Esophagus squamous epithelium (tissue), 5 donors: ENCODE results near the gene TRAPPC5. TPM values are rescaled to one million over a fixed set of nuclear protein-coding genes. Genes with fewer than 3 reads are reported as not detected.

Experiments
- DNase-seq: peaks from one replicate; lab custom pipeline; 2025; lab: John Stamatoyannopoulos, UW
- H3K27ac ChIP-seq, 4 donors: fragments of 200-600 bp; sonication (generic); one replicate each; pipeline ENCODE4 v1.5.1; 2016 to 2019; ENCODE audit warnings: mild to moderate bottlenecking in 1 of 4
- H3K27me3 ChIP-seq, 4 donors: fragments of 200-600 bp; sonication (generic); 1 replicate in 3 of 4; 2 replicates in 1 of 4; pipeline versions ENCODE4 v1.5.1 to v1.6.0; 2017 to 2021; ENCODE audit warnings: antibody characterized with exemption in 1 of 4
- H3K36me3 ChIP-seq, 3 donors: fragments of 200-600 bp; sonication (generic); one replicate each; pipeline ENCODE4 v1.5.1; 2016 to 2019
- H3K4me1 ChIP-seq, 3 donors: fragments of 200-600 bp; sonication (generic); one replicate each; pipeline ENCODE4 v1.5.1; 2017 to 2019
- H3K4me3 ChIP-seq, 4 donors: fragments of 200-600 bp; sonication (generic); 1 replicate in 3 of 4; 2 replicates in 1 of 4; pipeline ENCODE4 v1.5.1; 2016 to 2019; ENCODE audit warnings: mild to moderate bottlenecking in 2 of 4, moderate library complexity in 1 of 4
- H3K9me3 ChIP-seq, 3 donors: fragments of 200-600 bp; sonication (generic); one replicate each; pipeline ENCODE4 v1.5.1; 2016 to 2019
- CTCF ChIP-seq, 6 experiments: fragments of 450-650 bp in 4 of 6; fragments of 200-600 bp in 2 of 6; sonication (generic) in 2 of 6; IDR thresholded peaks; one replicate each; pipeline ENCODE4 v1.5.1; 2016 to 2019; ENCODE audit warnings: antibody characterized with exemption in 6 of 6, mild to moderate bottlenecking in 4 of 6, moderate library complexity in 4 of 6
- POLR2A ChIP-seq, 4 donors: fragments of 450-650 bp; IDR thresholded peaks; one replicate each; pipeline ENCODE4 v1.6.1; 2017; ENCODE audit warnings: antibody characterized with exemption in 4 of 4, mild to moderate bottlenecking in 4 of 4, moderate library complexity in 3 of 4
- WGBS, 2 donors: methylation state at CpG; one replicate each; pipeline ENCODE4 v1.1.5; 2018; 5-methylcytosine and 5-hydroxymethylcytosine counted together
- intact Hi-C: fragments of 100-400 bp; cut with DNase I; formaldehyde crosslinking; loops from one replicate; pipeline ENCODE4 v1.15.0; 2022
- total RNA-seq, 4 donors: library from RNA; depleted of rRNA; stranded (reverse); fragments of >200 nt; gene quantifications; one replicate each; pipeline ENCODE4 v1.1.0, GENCODE V29; 2016
- donor health status: DM: yes; HTN: yes; CAD: no.

The TRAPPC5 gene
- total RNA-seq = 10 to 100 TPM; 52.3 to 91.5 (median 77.4) TPM

- peaks cover 0 to 43% (median 0%) of the 10 kb centered on the region in 4 donors for H3K27me3 ChIP-seq
- WGBS, 2 donors = 1% methylated on average over 17 of the region's 79 CpGs; no CpG with 5 or more reads in 1 of the 2 donors
- H3K4me3 ChIP-seq = peak within 1 kb of the TSS; percentile 84 to 99 (median 96)
- H3K4me1 ChIP-seq = peaks cover 9 to 36% (median 10%) of the 10 kb centered on the region in 3 donors
- TF ChIP-seq CTCF (IDR thresholded peaks at IDR 0.05) (peak; percentile 90 to 99 (median 98)), POLR2A (IDR thresholded peaks at IDR 0.05) (peak in 2 of 4 donors; percentile 46 to 66)
- peaks cover 5 to 36% (median 10%) of the 10 kb centered on the region in 3 donors for H3K36me3 ChIP-seq
- H3K27ac ChIP-seq = peak within 1 kb of the TSS; percentile 93 to 96 (median 95)
- no peak for DNase-seq
- intact Hi-C loops = loop anchor here (10.0 kb wide), 1 partner anchor 114 kb away; no protein-coding TSS in a partner anchor
- H3K9me3 ChIP-seq = no peaks in the 10 kb centered on the region
Measured at GRCh38 chr19:7680606-7681339, at the start of gene TRAPPC5. TSS of gene TRAPPC5 (plus strand) at chr19:7680833. CDS start at chr19:7682254, 1,421 bp downstream.

GRCh38 chr19:7631577-7631976 is 49.1 kb upstream of the TRAPPC5 start:
- Histone ChIP-seq H3K4me1 (peaks cover 25 to 55% (median 32%) of the 10 kb centered on the region in 3 donors), H3K27ac (no peak overlapping the region), H3K4me3 (no peak overlapping the region), H3K27me3 (peaks cover 0 to 13% (median 0%) of the 10 kb centered on the region in 4 donors), H3K36me3 (peaks cover 0 to 26% (median 8%) of the 10 kb centered on the region in 3 donors), H3K9me3 (no peaks in the 10 kb centered on the region)
- intact Hi-C loops = no loop called here
- WGBS, 2 donors = 75% methylated on average over 4 of the region's 12 CpGs; no CpG with 5 or more reads in 1 of the 2 donors
- DNase-seq = no peak
- no peak for TF ChIP-seq POLR2A (IDR thresholded peaks at IDR 0.05)
- no peak for TF ChIP-seq CTCF (IDR thresholded peaks at IDR 0.05)

GRCh38 chr19:7632340-7633203 is 48.1 kb upstream of the TRAPPC5 start:
- intact Hi-C loops = no loop called here
- H3K4me3 ChIP-seq = no peak overlapping the region
- 90 to 91% methylated on average over 5 to 21 of the region's 40 CpGs for WGBS, 2 donors
- peaks cover 0 to 16% (median 8%) of the 10 kb centered on the region in 3 donors for H3K36me3 ChIP-seq
- no peak overlapping the region for H3K27ac ChIP-seq
- peaks cover 25 to 58% (median 31%) of the 10 kb centered on the region in 3 donors for H3K4me1 ChIP-seq
- TF ChIP-seq CTCF (IDR thresholded peaks at IDR 0.05) (no peak), POLR2A (IDR thresholded peaks at IDR 0.05) (no peak)
- no peak for DNase-seq
- no peaks in the 10 kb centered on the region for H3K9me3 ChIP-seq
- H3K27me3 ChIP-seq = peaks cover 0 to 23% (median 0%) of the 10 kb centered on the region in 4 donors

- H3K27me3 ChIP-seq = peaks cover 0 to 33% (median 0%) of the 10 kb centered on the region in 4 donors
- H3K4me1 ChIP-seq = peaks cover 14 to 58% (median 20%) of the 10 kb centered on the region in 3 donors
- H3K36me3 ChIP-seq = peaks cover 0 to 16% (median 8%) of the 10 kb centered on the region in 3 donors
- H3K9me3 ChIP-seq = no peaks in the 10 kb centered on the region
- no peak within 1 kb of the TSS for H3K4me3 ChIP-seq
- 14% methylated on average over 1 of the region's 2 CpGs; no CpG with 5 or more reads in 1 of the 2 donors for WGBS, 2 donors
- no peak for TF ChIP-seq POLR2A (IDR thresholded peaks at IDR 0.05)
- DNase-seq = no peak
- intact Hi-C loops = no loop called here
- H3K27ac ChIP-seq = no peak within 1 kb of the TSS
Measured at GRCh38 chr19:7633698-7634097, 46.9 kb upstream of the TRAPPC5 start, which contains the start of gene PCP2. TSS of gene PCP2 (minus strand) at chr19:7633719. CDS start at chr19:7633457, 262 bp downstream.

GRCh38 chr19:7635670-7636069 is 45.0 kb upstream of the TRAPPC5 start:
- no peak overlapping the region for H3K4me3 ChIP-seq
- H3K9me3 ChIP-seq = no peaks in the 10 kb centered on the region
- no peak overlapping the region for H3K27ac ChIP-seq
- H3K36me3 ChIP-seq = peaks cover 0 to 20% (median 8%) of the 10 kb centered on the region in 3 donors
- intact Hi-C loops = no loop called here
- H3K4me1 ChIP-seq = peaks cover 6 to 49% (median 8%) of the 10 kb centered on the region in 3 donors
- peaks cover 0 to 42% (median 0%) of the 10 kb centered on the region in 4 donors for H3K27me3 ChIP-seq
- 41 to 50% methylated on average over 6 of the region's 6 CpGs for WGBS, 2 donors
- TF ChIP-seq CTCF (IDR thresholded peaks at IDR 0.05) = no peak
- TF ChIP-seq POLR2A (IDR thresholded peaks at IDR 0.05) = no peak
- no peak for DNase-seq
